Ectodermal cell (in vitro differentiated cells): ENCODE results near the gene CSNK1G3.
A peak's percentile ranks its signal among the peaks of the same experiment; 100 is the strongest.

Experiments used
- H3K27ac ChIP-seq: 2 replicates; pipeline ENCODE4 v1.7.0; 2013; ENCODE audit warnings: mild to moderate bottlenecking, low read depth, low read length; ENCODE audit not compliant: insufficient read depth, poor library complexity, severe bottlenecking
- H3K27me3 ChIP-seq: 2 replicates; pipeline ENCODE4 v1.7.0; 2013; ENCODE audit warnings: mild to moderate bottlenecking, low read length; ENCODE audit not compliant: insufficient read depth, control insufficient read depth, poor library complexity, severe bottlenecking
- H3K36me3 ChIP-seq: one replicate; pipeline ENCODE4 v1.7.0; 2013; ENCODE audit warnings: low read length; ENCODE audit not compliant: control insufficient read depth, insufficient read depth
- H3K4me1 ChIP-seq: one replicate; pipeline ENCODE4 v1.7.0; 2013; ENCODE audit warnings: low read length; ENCODE audit not compliant: control insufficient read depth, insufficient read depth
- H3K4me3 ChIP-seq: 2 replicates; pipeline ENCODE4 v1.7.0; 2013; ENCODE audit warnings: low read depth, low read length, control low read depth; ENCODE audit not compliant: insufficient read depth
- H3K9me3 ChIP-seq: 2 replicates; pipeline ENCODE4 v1.7.0; 2013; ENCODE audit warnings: mild to moderate bottlenecking, low read length, moderate library complexity; ENCODE audit not compliant: control insufficient read depth
- WGBS, 2 experiments: methylation state at CpG; one replicate each; pipeline ENCODE4 v1.1.7; 2013; ENCODE audit warnings: missing lambda C conversion rate in 2 of 2; 5-methylcytosine and 5-hydroxymethylcytosine counted together

CSNK1G3 gene

GRCh38 chr5:123594434-123594833 is 82.5 kb downstream of the CSNK1G3 start:
- peaks cover 9% of the 10 kb centered on the region for H3K36me3 ChIP-seq
- no peak overlapping the region for H3K4me3 ChIP-seq
- H3K9me3 ChIP-seq = no peaks in the 10 kb centered on the region
- no peak overlapping the region for H3K27ac ChIP-seq
- no peaks in the 10 kb centered on the region for H3K4me1 ChIP-seq
- H3K27me3 ChIP-seq = no peaks in the 10 kb centered on the region

- WGBS, 2 experiments = 100% methylated on average over 1 of the region's 1 CpG
- no peak overlapping the region for H3K27ac ChIP-seq
- no peaks in the 10 kb centered on the region for H3K27me3 ChIP-seq
- no peak overlapping the region for H3K4me3 ChIP-seq
- H3K36me3 ChIP-seq = peaks cover 9% of the 10 kb centered on the region
- H3K9me3 ChIP-seq = no peaks in the 10 kb centered on the region
- no peaks in the 10 kb centered on the region for H3K4me1 ChIP-seq
Observed at GRCh38 chr5:123597018-123597417, 85.0 kb downstream of the CSNK1G3 start.

- WGBS, 2 experiments = 94 to 97% methylated on average over 4 to 5 of the region's 5 CpGs
- no peaks in the 10 kb centered on the region for H3K9me3 ChIP-seq
- H3K4me1 ChIP-seq = no peaks in the 10 kb centered on the region
- H3K4me3 ChIP-seq = no peak overlapping the region
- no peaks in the 10 kb centered on the region for H3K27me3 ChIP-seq
- H3K27ac ChIP-seq = no peak overlapping the region
- H3K36me3 ChIP-seq = peaks cover 9% of the 10 kb centered on the region
Observed at GRCh38 chr5:123598028-123598689, 86.2 kb downstream of the CSNK1G3 start.

GRCh38 chr5:123599171-123599570 is 87.2 kb downstream of the CSNK1G3 start:
- H3K36me3 ChIP-seq = peaks cover 9% of the 10 kb centered on the region
- no peak overlapping the region for H3K27ac ChIP-seq
- 85 to 93% methylated on average over 1 to 2 of the region's 2 CpGs for WGBS, 2 experiments
- H3K4me3 ChIP-seq = no peak overlapping the region
- H3K27me3 ChIP-seq = no peaks in the 10 kb centered on the region
- H3K9me3 ChIP-seq = no peaks in the 10 kb centered on the region
- H3K4me1 ChIP-seq = no peaks in the 10 kb centered on the region

GRCh38 chr5:123601610-123602009 is 89.6 kb downstream of the CSNK1G3 start:
- Histone ChIP-seq H3K27me3 (no peaks in the 10 kb centered on the region), H3K36me3 (no peaks in the 10 kb centered on the region), H3K4me3 (no peak overlapping the region), H3K9me3 (no peaks in the 10 kb centered on the region), H3K27ac (no peak overlapping the region), H3K4me1 (no peaks in the 10 kb centered on the region)
- WGBS, 2 experiments = 95 to 98% methylated on average over 1 to 2 of the region's 2 CpGs

GRCh38 chr5:123605822-123606221 is 93.8 kb downstream of the CSNK1G3 start:
- Histone ChIP-seq H3K4me1 (no peaks in the 10 kb centered on the region), H3K9me3 (no peaks in the 10 kb centered on the region), H3K27ac (no peak overlapping the region), H3K27me3 (no peaks in the 10 kb centered on the region), H3K4me3 (no peak overlapping the region), H3K36me3 (peaks cover 4% of the 10 kb centered on the region)

- Histone ChIP-seq H3K4me3 (no peak overlapping the region), H3K27ac (no peak overlapping the region), H3K4me1 (no peaks in the 10 kb centered on the region), H3K9me3 (no peaks in the 10 kb centered on the region), H3K36me3 (peaks cover 4% of the 10 kb centered on the region), H3K27me3 (no peaks in the 10 kb centered on the region)
- WGBS, 2 experiments = 90 to 95% methylated on average over 2 of the region's 2 CpGs
Observed at GRCh38 chr5:123610209-123610608, 98.2 kb downstream of the CSNK1G3 start.

GRCh38 chr5:123610665-123611405 is 98.9 kb downstream of the CSNK1G3 start:
- Histone ChIP-seq H3K9me3 (no peaks in the 10 kb centered on the region), H3K4me3 (no peak overlapping the region), H3K36me3 (peaks cover 4% of the 10 kb centered on the region), H3K4me1 (no peaks in the 10 kb centered on the region), H3K27ac (no peak overlapping the region), H3K27me3 (no peaks in the 10 kb centered on the region)
- WGBS, 2 experiments = 68 to 74% methylated on average over 3 to 5 of the region's 5 CpGs

- H3K27me3 ChIP-seq = no peaks in the 10 kb centered on the region
- no peak overlapping the region for H3K4me3 ChIP-seq
- H3K27ac ChIP-seq = no peak overlapping the region
- H3K36me3 ChIP-seq = peaks cover 4% of the 10 kb centered on the region
- no peaks in the 10 kb centered on the region for H3K9me3 ChIP-seq
- H3K4me1 ChIP-seq = no peaks in the 10 kb centered on the region
- 100% methylated on average over 1 of the region's 1 CpG; no CpG with 5 or more reads in 1 of the 2 experiments for WGBS, 2 experiments
Observed at GRCh38 chr5:123611406-123611709, 99.4 kb downstream of the CSNK1G3 start.

- Histone ChIP-seq H3K27ac (peak overlapping the region; percentile 17), H3K4me3 (no peak overlapping the region), H3K27me3 (no peaks in the 10 kb centered on the region), H3K9me3 (no peaks in the 10 kb centered on the region), H3K4me1 (no peaks in the 10 kb centered on the region), H3K36me3 (no peaks in the 10 kb centered on the region)
Observed at GRCh38 chr5:123617561-123617960, 105.6 kb downstream of the CSNK1G3 start.
